OCI-LY1 (cell line): ENCODE measurements around the gene PTPRN2.

Source experiments
- EZH2 ChIP-seq: fragments of 200-600 bp; sonication (generic), shearing (Covaris generic); IDR thresholded peaks from 2 replicates; pipeline ENCODE4 v1.8.0; 2017; ENCODE audit warnings: borderline replicate concordance, mixed run types, mild to moderate bottlenecking, antibody characterized with exemption, low read length, moderate library complexity, mixed read lengths
- TF ChIP-seq, protein P1 (sequence below): fragments of 200-600 bp; sonication (generic), shearing (Covaris generic); IDR thresholded peaks from 2 replicates; pipeline ENCODE4 v1.5.1; 2017; ENCODE audit warnings: mild to moderate bottlenecking, antibody characterized with exemption, low read length, moderate library complexity, mixed read lengths

DNA sequence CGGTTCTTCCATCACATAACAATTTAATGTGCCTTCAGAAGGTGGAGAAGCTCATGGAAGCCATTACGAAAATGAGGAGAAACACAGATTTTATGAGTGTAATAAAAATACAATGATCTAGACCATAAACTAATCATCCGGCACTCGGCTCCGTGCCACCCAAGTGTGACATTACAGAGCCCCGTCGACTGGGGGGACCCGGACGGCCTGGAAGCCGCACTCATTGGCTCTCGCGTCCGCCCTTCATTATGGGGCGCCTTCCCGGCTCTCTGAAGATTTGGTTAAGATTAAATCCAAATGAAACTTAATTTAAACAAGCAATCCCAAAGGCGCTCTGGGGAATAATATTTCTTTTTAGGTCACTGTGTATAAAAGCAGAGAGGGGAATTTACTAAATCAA, 1008.2 kb downstream of the PTPRN2 start:
- TF ChIP-seq, protein P1, sequence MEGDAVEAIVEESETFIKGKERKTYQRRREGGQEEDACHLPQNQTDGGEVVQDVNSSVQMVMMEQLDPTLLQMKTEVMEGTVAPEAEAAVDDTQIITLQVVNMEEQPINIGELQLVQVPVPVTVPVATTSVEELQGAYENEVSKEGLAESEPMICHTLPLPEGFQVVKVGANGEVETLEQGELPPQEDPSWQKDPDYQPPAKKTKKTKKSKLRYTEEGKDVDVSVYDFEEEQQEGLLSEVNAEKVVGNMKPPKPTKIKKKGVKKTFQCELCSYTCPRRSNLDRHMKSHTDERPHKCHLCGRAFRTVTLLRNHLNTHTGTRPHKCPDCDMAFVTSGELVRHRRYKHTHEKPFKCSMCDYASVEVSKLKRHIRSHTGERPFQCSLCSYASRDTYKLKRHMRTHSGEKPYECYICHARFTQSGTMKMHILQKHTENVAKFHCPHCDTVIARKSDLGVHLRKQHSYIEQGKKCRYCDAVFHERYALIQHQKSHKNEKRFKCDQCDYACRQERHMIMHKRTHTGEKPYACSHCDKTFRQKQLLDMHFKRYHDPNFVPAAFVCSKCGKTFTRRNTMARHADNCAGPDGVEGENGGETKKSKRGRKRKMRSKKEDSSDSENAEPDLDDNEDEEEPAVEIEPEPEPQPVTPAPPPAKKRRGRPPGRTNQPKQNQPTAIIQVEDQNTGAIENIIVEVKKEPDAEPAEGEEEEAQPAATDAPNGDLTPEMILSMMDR, result no peak
- no peak for TF ChIP-seq EZH2
